Left ventricle myocardium inferior (tissue), 1 donor: Measurements from ENCODE around the gene PNMA6E. TPM values are rescaled to one million over a fixed set of nuclear protein-coding genes. Genes with fewer than 3 reads are reported as not detected.

Experiments used
- DNase-seq: peaks from one replicate; pipeline ENCODE4 v3.0.0-alpha.2; 2020
- H3K27ac ChIP-seq: fragments of 200-600 bp; replicated peaks from 2 replicates; pipeline ENCODE4 v1.8.0; 2021
- H3K27me3 ChIP-seq: fragments of 200-600 bp; 2 replicates; pipeline ENCODE4 v1.8.0; 2021; ENCODE audit warnings: low read depth
- H3K36me3 ChIP-seq: fragments of 200-600 bp; 2 replicates; pipeline ENCODE4 v1.8.0; 2021
- H3K4me1 ChIP-seq: fragments of 200-600 bp; 2 replicates; pipeline ENCODE4 v1.8.0; 2021
- H3K4me3 ChIP-seq: fragments of 200-600 bp; 2 replicates; pipeline ENCODE4 v1.8.0; 2021; ENCODE audit warnings: mild to moderate bottlenecking, moderate library complexity
- H3K9me3 ChIP-seq: fragments of 200-600 bp; replicated peaks from 2 replicates; pipeline ENCODE4 v1.8.0; 2021
- CTCF ChIP-seq: fragments of 200-600 bp; IDR thresholded peaks from 2 replicates; pipeline ENCODE4 v1.8.0; 2021; ENCODE audit warnings: antibody characterized with exemption, mild to moderate bottlenecking, borderline replicate concordance
- intact Hi-C: fragments of 100-400 bp; cut with micrococcal nuclease; formaldehyde crosslinking; loops from one replicate; pipeline ENCODE4 v1.11.0; 2022
- total RNA-seq: library from RNA; stranded (reverse); fragmentation: NEBNext Ultra II Directional; extraction: Animal tissue kit (Norgen Biotek cat#: 25700); gene quantifications from one replicate; pipeline ENCODE4 v1.2.1, GENCODE V29; 2021
- donor health status: DM: no; HTN: yes; CAD: no; lungs with severe emphysema.

The PNMA6E gene
- total RNA-seq, 1 donor from 2014 or later: not detected

GRCh38 chrX:153398275-153398960 is 2.7 kb downstream of the PNMA6E start:
- no peaks in the 10 kb centered on the region for H3K36me3 ChIP-seq
- H3K27ac ChIP-seq: no peak overlapping the region
- no peak overlapping the region for H3K4me3 ChIP-seq
- H3K9me3 ChIP-seq: no peaks in the 10 kb centered on the region
- TF ChIP-seq CTCF: no peak
- H3K27me3 ChIP-seq: no peaks in the 10 kb centered on the region
- no peaks in the 10 kb centered on the region for H3K4me1 ChIP-seq
- DNase-seq: no peak
- intact Hi-C loops: no loop called here

- H3K9me3 ChIP-seq: no peaks in the 10 kb centered on the region
- TF ChIP-seq CTCF: no peak
- H3K27ac ChIP-seq: no peak overlapping the region
- intact Hi-C loops: no loop called here
- H3K27me3 ChIP-seq: no peaks in the 10 kb centered on the region
- no peaks in the 10 kb centered on the region for H3K4me1 ChIP-seq
- H3K36me3 ChIP-seq: no peaks in the 10 kb centered on the region
- DNase-seq: no peak
- H3K4me3 ChIP-seq: no peak overlapping the region
These were observed 3.7 kb downstream of the PNMA6E start for GRCh38 chrX:153397256-153397960.

- intact Hi-C loops: no loop called here
- DNase-seq: no peak
- no peak for TF ChIP-seq CTCF
These were observed 4.6 kb downstream of the PNMA6E start for GRCh38 chrX:153396320-153397195.

GRCh38 chrX:153395613-153396319 is 5.4 kb downstream of the PNMA6E start:
- no peaks in the 10 kb centered on the region for H3K9me3 ChIP-seq
- DNase-seq: no peak
- no peak for TF ChIP-seq CTCF
- H3K36me3 ChIP-seq: no peaks in the 10 kb centered on the region
- intact Hi-C loops: no loop called here
- H3K4me3 ChIP-seq: no peak overlapping the region
- H3K27me3 ChIP-seq: no peaks in the 10 kb centered on the region
- H3K4me1 ChIP-seq: no peaks in the 10 kb centered on the region
- no peak overlapping the region for H3K27ac ChIP-seq

More at GRCh38 chrX:153396320-153397195, 4.6 kb downstream of the PNMA6E start:
- H3K4me1 ChIP-seq: no peaks in the 10 kb centered on the region
- H3K27me3 ChIP-seq: no peaks in the 10 kb centered on the region
- no peak overlapping the region for H3K4me3 ChIP-seq
- H3K36me3 ChIP-seq: no peaks in the 10 kb centered on the region
- H3K27ac ChIP-seq: no peak overlapping the region
- no peaks in the 10 kb centered on the region for H3K9me3 ChIP-seq

GRCh38 chrX:153394612-153395011 is 6.5 kb downstream of the PNMA6E start:
- no peaks in the 10 kb centered on the region for H3K4me1 ChIP-seq
- no peak overlapping the region for H3K4me3 ChIP-seq
- intact Hi-C loops: no loop called here
- no peaks in the 10 kb centered on the region for H3K36me3 ChIP-seq
- TF ChIP-seq CTCF: no peak
- H3K27me3 ChIP-seq: no peaks in the 10 kb centered on the region
- H3K9me3 ChIP-seq: no peaks in the 10 kb centered on the region
- H3K27ac ChIP-seq: no peak overlapping the region
- DNase-seq: no peak
